Endothelial cell of umbilical vein (primary cell): Measurements from ENCODE around the gene HP. TPM values are rescaled to one million over a fixed set of nuclear protein-coding genes. Genes with fewer than 3 reads are reported as not detected.

Experiments
- BruUV-seq: library from RNA; stranded (reverse); fragments of 400-500 nt; replicated peaks from 2 replicates; lab custom pipeline; 2021; lab: Mats Ljungman, UMichigan
- CTCF ChIA-PET: fragments of 300-600, 350-600 bp; sonication (Branson Sonifier 250); formaldehyde crosslinking; loops from one replicate; lab custom pipeline; 2021; ENCODE audit warnings: antibody characterized with exemption, inconsistent platforms; lab: Charles Lee
- POLR2A ChIA-PET: fragments of 300-600, 350-600 bp; sonication (Branson Sonifier 250); formaldehyde crosslinking; loops from one replicate; lab custom pipeline; 2021; ENCODE audit warnings: antibody characterized with exemption, inconsistent platforms; lab: Charles Lee
- DNase-seq: peaks from one replicate; pipeline ENCODE4 v3.0.0-alpha.2; 2011; ENCODE audit warnings: low read depth, low spot score
- FAIRE-seq: peaks from 2 replicates; lab custom pipeline; 2011; peaks lifted over from hg19 to GRCh38; lab: Jason Lieb, UNC
- H2AFZ ChIP-seq: 2 replicates; pipeline ENCODE4 v1.6.0; 2012; ENCODE audit warnings: low read depth, low read length, control low read depth, inconsistent platforms
- H3K27ac ChIP-seq: 2 replicates; pipeline ENCODE4 v1.5.1; 2011; ENCODE audit warnings: low read depth, mild to moderate bottlenecking, control low read depth, low read length, moderate library complexity; ENCODE audit not compliant: insufficient read depth
- H3K27me3 ChIP-seq, 2 experiments: 2 replicates each; pipeline versions ENCODE4 v1.6.0 to v1.6.1; 2011; ENCODE audit warnings: low read length in 2 of 2, mixed read lengths in 1 of 2; ENCODE audit not compliant: control insufficient read depth in 2 of 2, insufficient read depth in 2 of 2
- H3K36me3 ChIP-seq, 2 experiments: 2 replicates in 1 of 2; 3 replicates in 1 of 2; pipeline ENCODE4 v1.5.1; 2011; ENCODE audit warnings: low read length in 2 of 2, mild to moderate bottlenecking in 1 of 2, moderate library complexity in 1 of 2; ENCODE audit not compliant: control insufficient read depth in 2 of 2, insufficient read depth in 2 of 2; ENCODE audit errors: extremely low read depth in 1 of 2
- H3K4me1 ChIP-seq: 3 replicates; pipeline ENCODE4 v1.5.1; 2011; ENCODE audit warnings: mild to moderate bottlenecking, low read length; ENCODE audit not compliant: control insufficient read depth, insufficient read depth; ENCODE audit errors: extremely low read depth
- H3K4me2 ChIP-seq: 2 replicates; pipeline ENCODE4 v1.6.1; 2011; ENCODE audit warnings: low read length, control low read depth, mixed read lengths; ENCODE audit not compliant: insufficient read depth
- H3K4me3 ChIP-seq, 3 experiments: fragments of 200-600 bp in 1 of 3; sonication (generic), shearing (Covaris generic) in 1 of 3; replicated peaks in 1 of 3; 2 replicates each; pipeline ENCODE4 v1.5.1; 2011 to 2016; ENCODE audit warnings: control low read depth in 3 of 3, low read length in 3 of 3, mild to moderate bottlenecking in 2 of 3, inconsistent platforms in 1 of 3, low read depth in 1 of 3, moderate library complexity in 1 of 3; ENCODE audit not compliant: insufficient read depth in 1 of 3
- H3K79me2 ChIP-seq: 2 replicates; pipeline ENCODE4 v1.6.0; 2012; ENCODE audit warnings: low read length, inconsistent platforms; ENCODE audit not compliant: control insufficient read depth, insufficient read depth
- H3K9ac ChIP-seq: replicated peaks from 2 replicates; pipeline ENCODE3; 2011; ENCODE audit warnings: low read length, control low read depth; ENCODE audit not compliant: insufficient read depth; ENCODE audit errors: extremely low read depth
- H3K9me1 ChIP-seq: replicated peaks from 3 replicates; pipeline ENCODE4 v1.6.0; 2011; ENCODE audit warnings: mild to moderate bottlenecking, low read length; ENCODE audit not compliant: control insufficient read depth, insufficient read depth; ENCODE audit errors: extremely low read depth
- H3K9me3 ChIP-seq: replicated peaks from 2 replicates; pipeline ENCODE4 v1.5.1; 2012; ENCODE audit warnings: low read length, inconsistent platforms; ENCODE audit not compliant: control insufficient read depth, insufficient read depth
- H4K20me1 ChIP-seq: replicated peaks from 2 replicates; pipeline ENCODE3; 2011; ENCODE audit warnings: mild to moderate bottlenecking, low read length; ENCODE audit not compliant: control insufficient read depth, insufficient read depth; ENCODE audit errors: extremely low read depth
- EZH2 ChIP-seq: IDR thresholded peaks from 2 replicates; pipeline ENCODE4 v1.6.1; 2012; ENCODE audit warnings: borderline replicate concordance, low read depth, mild to moderate bottlenecking, moderate library complexity, low read length, inconsistent platforms; ENCODE audit not compliant: severe bottlenecking
- FOS ChIP-seq: IDR thresholded peaks from 2 replicates; pipeline ENCODE4 v1.6.1; 2011; ENCODE audit warnings: mild to moderate bottlenecking, low read length, moderate library complexity, borderline replicate concordance; ENCODE audit not compliant: insufficient read depth
- GATA2 ChIP-seq: IDR thresholded peaks from 2 replicates; pipeline ENCODE4 v1.7.0; 2011; ENCODE audit warnings: low read depth, mild to moderate bottlenecking, moderate library complexity, mixed read lengths, low read length; ENCODE audit not compliant: insufficient read length, insufficient read depth
- JUN ChIP-seq: IDR thresholded peaks from 2 replicates; pipeline ENCODE4 v1.6.1; 2011; ENCODE audit warnings: borderline replicate concordance, low read depth; ENCODE audit not compliant: insufficient read length, insufficient read depth
- MYC ChIP-seq: IDR thresholded peaks from one replicate; pipeline ENCODE4 v1.6.1; 2011; ENCODE audit warnings: mild to moderate bottlenecking, low read depth, low read length
- POLR2A ChIP-seq: IDR thresholded peaks from 2 replicates; pipeline ENCODE4 v1.6.1; 2012; ENCODE audit warnings: low read depth, mild to moderate bottlenecking, control low read depth, low read length
- POLR2AphosphoS5 ChIP-seq: IDR thresholded peaks from 2 replicates; pipeline ENCODE4 v1.6.1; 2012; ENCODE audit warnings: low read depth, mild to moderate bottlenecking, control low read depth, low read length, moderate library complexity; ENCODE audit not compliant: insufficient read depth
- dilution Hi-C: fragments of 300-500 bp; cut with MboI; formaldehyde crosslinking; loops from one replicate; pipeline ENCODE4 v1.15.0; 2019; ENCODE audit warnings: low sequenced_read_pairs; ENCODE audit not compliant: extremely low pct_ligation_motif_present
- intact Hi-C: fragments of 100-400 bp; cut with micrococcal nuclease; formaldehyde crosslinking; loops from one replicate; pipeline ENCODE4 v1.10.0; 2022
- polyA plus RNA-seq, 4 experiments: library from polyadenylated mRNA; depleted of rRNA in 3 of 4; stranded (reverse) in 3 of 4; unstranded in 1 of 4; fragments of >200 nt; gene quantifications; 2 replicates each; pipeline versions ENCODE4 v1.2.1 to v1.2.3, GENCODE V29; 2011 to 2012; ENCODE audit warnings: missing spikeins in 1 of 4
- total RNA-seq: library from RNA; stranded (reverse); gene quantifications from 2 replicates; pipeline ENCODE4 v1.2.3, GENCODE V29; 2021
- TF ChIP-seq, protein P1 (sequence below), 2 donors: IDR thresholded peaks; 1 replicate in 1 of 2; 2 replicates in 1 of 2; pipeline ENCODE4 v1.5.1; 2011; ENCODE audit warnings: low read length in 2 of 2, mild to moderate bottlenecking in 2 of 2, moderate library complexity in 2 of 2, control low read depth in 1 of 2, inconsistent platforms in 1 of 2, low read depth in 1 of 2; ENCODE audit not compliant: insufficient read depth in 1 of 2; ENCODE audit errors: extremely low read depth in 1 of 2
- TF ChIP-seq, protein P2 (sequence below): IDR thresholded peaks from 2 replicates; pipeline ENCODE4 v1.6.1; 2011; ENCODE audit not compliant: insufficient read depth, insufficient read length

HP gene
- total and polyA plus RNA-seq, 2 donors (not counting 3 experiments of a cell fraction or from before 2014, with no cell fraction given), result not detected

- dilution Hi-C loops (no loop called here), intact Hi-C loops (no loop called here)
- ChIA-PET CTCF (no interaction called here), POLR2A (no interaction called here)
- Histone ChIP-seq H3K9ac (no peak overlapping the region), H3K4me3 (no peak overlapping the region), H3K79me2 (no peaks in the 10 kb centered on the region), H3K4me2 (no peak overlapping the region), H3K27me3 (no peaks in the 10 kb centered on the region), H3K36me3 (peaks cover 0 to 10% of the 10 kb centered on the region in 2 experiments), H3K27ac (no peak overlapping the region), H2AFZ (no peak overlapping the region), H3K9me1 (no peaks in the 10 kb centered on the region), H3K4me1 (no peaks in the 10 kb centered on the region), H4K20me1 (no peaks in the 10 kb centered on the region), H3K9me3 (no peaks in the 10 kb centered on the region)
- DNase-seq (no peak), FAIRE-seq (no peak)
- TF ChIP-seq POLR2AphosphoS5 (no peak), JUN (no peak), EZH2 (no peak), POLR2A (no peak), FOS (no peak), GATA2 (no peak), MYC (no peak)
- TF ChIP-seq, protein P1, sequence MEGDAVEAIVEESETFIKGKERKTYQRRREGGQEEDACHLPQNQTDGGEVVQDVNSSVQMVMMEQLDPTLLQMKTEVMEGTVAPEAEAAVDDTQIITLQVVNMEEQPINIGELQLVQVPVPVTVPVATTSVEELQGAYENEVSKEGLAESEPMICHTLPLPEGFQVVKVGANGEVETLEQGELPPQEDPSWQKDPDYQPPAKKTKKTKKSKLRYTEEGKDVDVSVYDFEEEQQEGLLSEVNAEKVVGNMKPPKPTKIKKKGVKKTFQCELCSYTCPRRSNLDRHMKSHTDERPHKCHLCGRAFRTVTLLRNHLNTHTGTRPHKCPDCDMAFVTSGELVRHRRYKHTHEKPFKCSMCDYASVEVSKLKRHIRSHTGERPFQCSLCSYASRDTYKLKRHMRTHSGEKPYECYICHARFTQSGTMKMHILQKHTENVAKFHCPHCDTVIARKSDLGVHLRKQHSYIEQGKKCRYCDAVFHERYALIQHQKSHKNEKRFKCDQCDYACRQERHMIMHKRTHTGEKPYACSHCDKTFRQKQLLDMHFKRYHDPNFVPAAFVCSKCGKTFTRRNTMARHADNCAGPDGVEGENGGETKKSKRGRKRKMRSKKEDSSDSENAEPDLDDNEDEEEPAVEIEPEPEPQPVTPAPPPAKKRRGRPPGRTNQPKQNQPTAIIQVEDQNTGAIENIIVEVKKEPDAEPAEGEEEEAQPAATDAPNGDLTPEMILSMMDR (IDR thresholded peaks at IDR 0.05; ENCODE audit: extremely low read depth in 1 of 2, insufficient read depth in 1 of 2, low read depth in 1 of 2, low read length in 2 of 2), result no peak
- TF ChIP-seq, protein P2, sequence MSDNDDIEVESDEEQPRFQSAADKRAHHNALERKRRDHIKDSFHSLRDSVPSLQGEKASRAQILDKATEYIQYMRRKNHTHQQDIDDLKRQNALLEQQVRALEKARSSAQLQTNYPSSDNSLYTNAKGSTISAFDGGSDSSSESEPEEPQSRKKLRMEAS, result no peak
- no TSS peak for BruUV-seq
Measured at GRCh38 chr16:72024862-72025382, 29.4 kb upstream of the HP start.
